ENCODE data around the gene IFRD1. TPM values are rescaled to one million over a fixed set of nuclear protein-coding genes. Genes with fewer than 3 reads are reported as not detected.

IFRD1 gene
- total RNA-seq, 2 experiments from 2014 or later, result 198 to 205 TPM

- no peaks in the 10 kb centered on the region for H3K36me3 Mint-ChIP-seq (ENCODE audit: low read depth)
- Histone ChIP-seq H3K36me3 (ENCODE audit: insufficient read depth, low read length) (no peaks in the 10 kb centered on the region), H3K27me3 (ENCODE audit: control insufficient read depth in 1 of 2, insufficient read depth in 2 of 2, low read length in 2 of 2) (no peaks in the 10 kb centered on the region), H3K4me3 (ENCODE audit: low read length) (no peak overlapping the region), H3K27ac (ENCODE audit: low read depth in 1 of 2, low read length in 2 of 2) (no peak overlapping the region), H3K9me3 (ENCODE audit: control insufficient read depth in 1 of 2, insufficient read depth in 1 of 2, low read length in 2 of 2) (no peaks in the 10 kb centered on the region), H3K4me1 (ENCODE audit: insufficient read depth, low read length) (no peaks in the 10 kb centered on the region)
- ChIA-PET POLR2A (no interaction called here), CTCF (no interaction called here)
- no peaks in the 10 kb centered on the region for H3K9me3 Mint-ChIP-seq
- DNase-seq (no peak), ATAC-seq (ENCODE audit: poor library complexity) (no peak)
- peaks cover 8% of the 10 kb centered on the region for H3K27me3 Mint-ChIP-seq
- intact Hi-C loops (cut with DNase I, micrococcal nuclease), result no loop called here
- H3K4me3 Mint-ChIP-seq, result no peak overlapping the region
- H3K4me1 Mint-ChIP-seq (ENCODE audit: low read depth), result no peaks in the 10 kb centered on the region
- TF ChIP-seq, protein P1, sequence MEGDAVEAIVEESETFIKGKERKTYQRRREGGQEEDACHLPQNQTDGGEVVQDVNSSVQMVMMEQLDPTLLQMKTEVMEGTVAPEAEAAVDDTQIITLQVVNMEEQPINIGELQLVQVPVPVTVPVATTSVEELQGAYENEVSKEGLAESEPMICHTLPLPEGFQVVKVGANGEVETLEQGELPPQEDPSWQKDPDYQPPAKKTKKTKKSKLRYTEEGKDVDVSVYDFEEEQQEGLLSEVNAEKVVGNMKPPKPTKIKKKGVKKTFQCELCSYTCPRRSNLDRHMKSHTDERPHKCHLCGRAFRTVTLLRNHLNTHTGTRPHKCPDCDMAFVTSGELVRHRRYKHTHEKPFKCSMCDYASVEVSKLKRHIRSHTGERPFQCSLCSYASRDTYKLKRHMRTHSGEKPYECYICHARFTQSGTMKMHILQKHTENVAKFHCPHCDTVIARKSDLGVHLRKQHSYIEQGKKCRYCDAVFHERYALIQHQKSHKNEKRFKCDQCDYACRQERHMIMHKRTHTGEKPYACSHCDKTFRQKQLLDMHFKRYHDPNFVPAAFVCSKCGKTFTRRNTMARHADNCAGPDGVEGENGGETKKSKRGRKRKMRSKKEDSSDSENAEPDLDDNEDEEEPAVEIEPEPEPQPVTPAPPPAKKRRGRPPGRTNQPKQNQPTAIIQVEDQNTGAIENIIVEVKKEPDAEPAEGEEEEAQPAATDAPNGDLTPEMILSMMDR (IDR thresholded peaks at IDR 0.05), result no peak
- H3K27ac Mint-ChIP-seq, result no peak overlapping the region
Observed at GRCh38 chr7:112505495-112505894, 55.2 kb downstream of the IFRD1 start.

DNA sequence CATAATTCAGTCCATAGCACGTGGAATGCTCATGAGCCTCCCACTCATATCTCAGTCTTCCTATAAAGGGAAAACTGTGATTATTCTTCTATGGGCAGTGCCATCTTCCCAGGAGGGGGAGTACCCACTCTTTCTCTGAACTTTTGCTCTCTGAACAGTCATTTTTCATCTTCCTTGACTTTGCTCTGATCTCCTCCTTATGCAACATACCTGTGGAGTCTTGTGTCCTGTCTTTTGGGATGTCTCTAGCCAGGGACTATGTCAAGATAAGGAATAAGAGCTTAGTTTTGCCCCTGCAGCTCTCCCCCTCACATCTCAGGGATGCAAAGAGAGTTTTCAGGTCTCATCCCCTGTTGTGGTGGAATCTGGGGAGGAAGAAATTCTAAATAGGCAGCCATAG, 58.1 kb downstream of the IFRD1 start:
- ChIA-PET POLR2A (no interaction called here), CTCF (no interaction called here)
- Mint-ChIP-seq H3K36me3 (ENCODE audit: low read depth) (no peaks in the 10 kb centered on the region), H3K4me1 (ENCODE audit: low read depth) (no peaks in the 10 kb centered on the region), H3K27ac (no peak overlapping the region), H3K9me3 (no peaks in the 10 kb centered on the region), H3K4me3 (no peak overlapping the region), H3K27me3 (peaks cover 8% of the 10 kb centered on the region)
- Histone ChIP-seq H3K9me3 (ENCODE audit: control insufficient read depth in 1 of 2, insufficient read depth in 1 of 2, low read length in 2 of 2) (no peaks in the 10 kb centered on the region), H3K27ac (ENCODE audit: low read depth in 1 of 2, low read length in 2 of 2) (no peak overlapping the region), H3K4me1 (ENCODE audit: insufficient read depth, low read length) (no peaks in the 10 kb centered on the region), H3K27me3 (ENCODE audit: control insufficient read depth in 1 of 2, insufficient read depth in 2 of 2, low read length in 2 of 2) (no peaks in the 10 kb centered on the region), H3K4me3 (ENCODE audit: low read length) (no peak overlapping the region), H3K36me3 (ENCODE audit: insufficient read depth, low read length) (no peaks in the 10 kb centered on the region)
- ATAC-seq (ENCODE audit: poor library complexity) (no peak), DNase-seq (no peak)
- intact Hi-C loops (cut with DNase I, micrococcal nuclease), result no loop called here
- TF ChIP-seq, protein P1 (IDR thresholded peaks at IDR 0.05), result no peak

- no peak overlapping the region for H3K4me3 Mint-ChIP-seq
- Histone ChIP-seq H3K9me3 (ENCODE audit: control insufficient read depth in 1 of 2, insufficient read depth in 1 of 2, low read length in 2 of 2) (no peaks in the 10 kb centered on the region), H3K4me3 (ENCODE audit: low read length) (no peak overlapping the region), H3K4me1 (ENCODE audit: insufficient read depth, low read length) (no peaks in the 10 kb centered on the region), H3K27me3 (ENCODE audit: control insufficient read depth in 1 of 2, insufficient read depth in 2 of 2, low read length in 2 of 2) (no peaks in the 10 kb centered on the region), H3K27ac (ENCODE audit: low read depth in 1 of 2, low read length in 2 of 2) (no peak overlapping the region), H3K36me3 (ENCODE audit: insufficient read depth, low read length) (no peaks in the 10 kb centered on the region)
- H3K27ac Mint-ChIP-seq, result no peak overlapping the region
- TF ChIP-seq, protein P1 (IDR thresholded peaks at IDR 0.05), result no peak
- H3K27me3 Mint-ChIP-seq, result peaks cover 8% of the 10 kb centered on the region
- H3K9me3 Mint-ChIP-seq, result no peaks in the 10 kb centered on the region
- intact Hi-C loops (cut with DNase I, micrococcal nuclease), result no loop called here
- ATAC-seq (ENCODE audit: poor library complexity) (no peak), DNase-seq (no peak)
- CTCF ChIA-PET, result no interaction called here
- H3K36me3 Mint-ChIP-seq (ENCODE audit: low read depth), result no peaks in the 10 kb centered on the region
- POLR2A ChIA-PET, result no interaction called here
- H3K4me1 Mint-ChIP-seq (ENCODE audit: low read depth), result no peaks in the 10 kb centered on the region
Observed at GRCh38 chr7:112509402-112509801, 59.1 kb downstream of the IFRD1 start.
